NCI-H2227 (cell line): ENCODE results near the gene ZNF628.

ENCODE experiments used
- DNase-seq: peaks from one replicate; lab custom pipeline; 2025; ENCODE audit not compliant: unreplicated experiment; lab: John Stamatoyannopoulos, UW

Gene ZNF628

DNA sequence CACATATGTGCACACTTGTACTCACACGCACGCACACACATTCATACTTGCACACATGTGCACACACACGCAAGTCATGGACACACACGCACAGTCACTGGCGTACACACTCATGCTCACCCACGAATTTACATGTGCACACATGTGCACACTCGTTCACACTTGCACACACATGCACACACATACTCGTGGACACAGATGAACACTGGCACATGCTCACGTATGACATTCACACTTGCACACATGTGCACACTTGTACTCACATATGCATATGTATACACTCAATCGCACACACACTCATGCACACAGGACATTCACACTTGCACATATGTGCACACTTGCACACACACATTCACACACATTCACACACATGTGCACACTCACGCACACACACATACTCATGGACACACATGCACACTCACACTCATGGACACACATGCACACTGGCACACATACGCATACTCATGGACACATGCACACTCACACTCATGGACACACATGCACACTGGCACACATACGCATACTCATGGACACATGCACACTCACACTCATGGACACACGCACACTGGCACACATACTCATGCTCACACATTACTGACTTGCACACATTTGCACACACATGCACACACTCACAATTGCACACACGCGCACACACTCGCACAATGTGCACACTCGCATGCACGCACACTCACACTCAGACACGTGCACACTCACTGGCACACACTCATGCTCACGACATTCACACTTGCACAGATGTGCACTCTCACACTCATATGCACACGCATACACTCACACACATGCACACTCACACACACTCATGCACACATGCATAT lies 51.0 kb downstream of the ZNF628 start:
- DNase-seq: no peak

DNA sequence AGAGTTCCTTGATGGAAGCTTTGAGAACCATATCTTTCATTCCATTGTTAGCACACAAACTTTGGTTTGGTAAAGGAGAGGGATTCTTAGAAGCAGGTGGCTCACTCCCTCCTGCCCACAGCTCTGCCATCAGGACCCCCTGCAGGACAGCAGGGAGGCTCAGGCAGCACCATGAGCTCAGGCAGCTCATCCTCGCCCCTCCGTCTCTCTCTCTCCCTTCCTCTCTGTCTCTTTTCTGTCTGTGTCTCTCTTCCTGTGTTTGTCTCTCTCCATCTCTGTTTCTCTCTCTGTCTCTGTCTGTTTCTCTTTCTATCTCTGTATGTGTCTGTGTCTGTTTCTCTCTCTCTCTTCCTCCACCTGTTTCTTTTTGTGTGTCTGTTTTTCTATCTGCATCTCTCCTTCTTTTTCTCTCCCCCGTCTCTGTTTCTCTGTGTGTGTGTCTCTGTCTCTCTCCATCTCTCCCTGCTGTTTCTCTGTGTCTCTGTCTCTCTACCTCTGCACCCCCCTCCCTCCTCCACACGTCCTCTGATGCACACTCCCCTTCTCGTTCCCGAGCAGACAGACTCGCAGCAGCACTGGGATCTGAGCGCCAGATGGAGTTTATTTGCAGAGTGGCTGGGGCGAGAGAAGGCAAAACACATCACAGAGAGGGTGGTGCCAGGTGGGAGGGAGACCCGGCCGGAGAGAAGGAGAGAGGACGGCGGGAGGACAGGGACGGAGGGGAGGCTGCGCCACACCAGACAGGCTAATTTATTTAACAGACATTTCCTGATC lies 51.8 kb downstream of the ZNF628 start:
- peak; percentile 89 for DNase-seq

DNA sequence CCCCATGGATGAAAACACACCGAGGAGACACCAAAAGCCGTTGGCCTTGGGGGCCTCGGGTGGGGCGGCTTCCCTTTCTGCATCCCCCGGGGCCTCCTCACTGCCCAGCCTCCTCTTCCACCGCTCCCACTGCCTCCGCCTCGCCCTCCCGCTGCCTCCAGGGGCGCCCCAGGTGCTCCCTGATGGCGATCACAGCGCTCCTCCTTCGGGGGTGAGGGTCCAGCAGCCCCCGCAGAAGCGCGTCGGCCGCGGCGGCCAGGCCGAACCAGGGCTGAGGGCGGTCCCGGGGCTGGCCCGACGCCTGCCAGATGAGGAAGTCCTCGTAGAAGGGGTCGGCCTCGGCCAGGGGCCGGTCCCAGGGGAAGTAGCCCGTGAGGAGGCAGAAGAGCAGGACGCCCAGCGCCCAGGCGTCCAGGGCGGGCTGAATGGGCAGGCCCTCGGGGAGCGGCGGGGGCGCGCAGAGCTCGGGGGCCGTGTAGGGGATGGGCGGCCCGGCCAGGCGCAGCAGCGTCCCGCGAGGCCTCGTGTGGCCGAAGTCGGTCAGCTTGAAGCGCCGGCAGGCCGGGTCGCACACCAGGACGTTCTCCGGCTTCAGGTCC lies 53.3 kb downstream of the ZNF628 start:
- DNase-seq: no peak

DNA sequence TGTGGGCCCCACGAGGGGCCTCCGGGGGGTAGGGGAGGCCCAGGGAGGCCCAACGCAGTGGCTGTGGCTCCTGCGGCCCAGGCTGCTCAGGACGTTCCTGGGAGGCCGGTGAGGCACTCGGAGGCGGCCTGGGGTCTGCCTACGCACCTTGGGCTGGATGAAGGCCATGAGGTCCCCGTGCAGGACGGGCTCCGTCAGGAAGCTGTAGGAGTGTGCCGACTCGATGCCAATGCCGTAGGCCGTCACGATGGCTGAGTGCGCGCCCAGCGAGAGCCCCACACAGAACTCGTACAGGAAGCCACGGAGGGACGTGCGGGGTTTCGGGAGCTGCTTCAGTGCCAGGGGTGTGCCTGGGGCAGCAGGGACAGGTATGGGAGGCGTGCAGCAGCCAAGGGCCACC lies 54.6 kb downstream of the ZNF628 start:
- no peak for DNase-seq
